Measurements from ENCODE around the gene FADS1. TPM values are rescaled to one million over a fixed set of nuclear protein-coding genes. Genes with fewer than 3 reads are reported as not detected.

Gene FADS1
- total RNA-seq, 2 experiments from 2014 or later, result 84.1 to 92.8 TPM

DNA sequence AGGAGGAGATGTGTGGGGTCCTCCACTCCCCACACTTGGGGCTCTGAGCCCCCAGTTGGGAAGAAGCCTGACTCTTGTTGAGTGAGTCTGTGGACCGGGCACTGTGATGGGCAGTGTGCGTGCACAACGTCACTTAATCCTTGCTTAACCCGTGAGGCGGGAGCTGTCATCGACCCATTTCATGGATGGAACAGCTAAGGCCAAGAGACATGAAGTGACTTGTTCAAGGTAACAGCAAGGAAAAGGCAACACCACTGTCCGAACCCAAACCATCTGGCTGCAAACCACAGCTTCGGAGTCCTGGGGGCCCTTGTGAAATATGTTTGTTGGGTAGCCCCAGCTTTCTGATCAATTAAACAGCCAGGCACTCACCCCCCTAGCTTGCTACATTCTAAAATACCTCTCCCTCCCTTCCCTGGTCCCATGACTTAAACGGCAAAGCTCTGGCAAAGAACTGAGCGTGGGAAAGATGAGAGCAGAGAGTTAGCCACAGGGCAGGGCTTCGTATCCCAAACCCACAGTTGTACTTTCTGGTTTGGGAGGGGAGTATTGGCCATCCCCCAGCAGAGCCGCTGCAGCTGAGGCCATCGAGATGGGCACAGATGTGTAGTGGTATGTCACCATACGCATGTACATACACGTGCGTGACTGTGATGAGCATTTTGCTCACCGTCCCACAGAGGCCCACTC is 37.5 kb upstream of the FADS1 start:
- DNase-seq (no peak), ATAC-seq (no peak)
- no peak overlapping the region for H3K4me3 Mint-ChIP-seq
- H3K36me3 Mint-ChIP-seq (ENCODE audit: low read depth), result peaks cover 64% of the 10 kb centered on the region
- POLR2A ChIA-PET, result no interaction called here
- no peaks in the 10 kb centered on the region for H3K4me1 Mint-ChIP-seq (ENCODE audit: low read depth)
- no peak overlapping the region for H3K27ac Mint-ChIP-seq
- CTCF ChIA-PET, result interaction anchor here (1.4 to 1.6 kb wide), 2 partner anchors 24 to 228 kb away, joined by 4 to 6 read pairs; no protein-coding TSS in a partner anchor
- no peaks in the 10 kb centered on the region for H3K9me3 Mint-ChIP-seq (ENCODE audit: insufficient read depth)
- H3K27me3 Mint-ChIP-seq (ENCODE audit: low read depth), result no peaks in the 10 kb centered on the region

GRCh38 chr11:61853698-61854169 is 36.9 kb upstream of the FADS1 start:
- Mint-ChIP-seq H3K27me3 (ENCODE audit: low read depth) (no peaks in the 10 kb centered on the region), H3K36me3 (ENCODE audit: low read depth) (peaks cover 58% of the 10 kb centered on the region), H3K9me3 (ENCODE audit: insufficient read depth) (no peaks in the 10 kb centered on the region), H3K27ac (peak overlapping the region; percentile 40), H3K4me3 (no peak overlapping the region), H3K4me1 (ENCODE audit: low read depth) (no peaks in the 10 kb centered on the region)
- ATAC-seq (no peak), DNase-seq (no peak)
- ChIA-PET POLR2A (no interaction called here), CTCF (interaction anchor here (1.4 to 1.6 kb wide), 2 partner anchors 24 to 229 kb away, joined by 4 to 6 read pairs; no protein-coding TSS in a partner anchor)

- peaks cover 66% of the 10 kb centered on the region for H3K36me3 Mint-ChIP-seq (ENCODE audit: low read depth)
- DNase-seq (no peak), ATAC-seq (no peak)
- H3K27me3 Mint-ChIP-seq (ENCODE audit: low read depth), result no peaks in the 10 kb centered on the region
- ChIA-PET POLR2A (no interaction called here), CTCF (no interaction called here)
- H3K4me3 Mint-ChIP-seq, result no peak overlapping the region
- H3K9me3 Mint-ChIP-seq (ENCODE audit: insufficient read depth), result no peaks in the 10 kb centered on the region
- H3K27ac Mint-ChIP-seq, result peak overlapping the region; percentile 72
- H3K4me1 Mint-ChIP-seq (ENCODE audit: low read depth), result no peaks in the 10 kb centered on the region
Measured at GRCh38 chr11:61851900-61852295, 35.1 kb upstream of the FADS1 start.

DNA sequence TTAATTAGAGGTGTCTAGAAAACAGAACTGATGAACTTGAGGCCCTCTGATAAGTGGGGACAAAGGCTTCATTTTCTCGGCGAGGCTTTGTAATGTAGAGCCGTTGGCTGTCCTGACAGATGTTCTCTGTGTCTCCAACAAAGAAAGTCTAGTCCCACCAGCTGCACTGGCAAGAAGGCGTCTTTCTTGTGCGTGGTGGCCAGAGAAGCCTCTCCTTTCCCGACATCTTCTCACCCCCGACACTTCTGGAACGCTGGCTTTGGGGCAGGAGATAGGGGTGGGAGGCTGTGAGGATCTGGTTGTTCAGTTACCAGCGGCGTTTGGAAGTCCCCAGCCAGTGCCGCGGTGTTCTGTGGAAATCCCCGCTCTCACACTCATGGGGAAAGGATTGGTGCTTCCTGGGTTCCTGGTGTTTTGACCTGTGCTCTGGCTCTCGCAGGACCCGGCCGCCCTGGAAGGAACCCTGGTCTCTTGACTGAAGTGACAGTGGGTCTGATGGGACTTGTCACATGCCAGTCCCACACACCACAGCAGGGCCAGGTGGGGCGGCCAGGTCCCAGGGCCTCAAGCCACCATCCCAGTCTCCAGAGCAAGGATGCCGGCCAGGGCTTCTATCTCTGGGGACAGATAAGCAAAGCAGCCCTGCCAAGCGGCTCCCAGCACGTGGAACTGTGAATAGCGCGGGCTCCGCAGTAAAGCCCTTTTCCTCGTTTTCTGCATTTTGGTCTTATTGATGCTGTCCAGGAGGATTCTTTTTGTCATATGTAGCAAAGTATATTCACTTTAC is 34.5 kb upstream of the FADS1 start:
- Mint-ChIP-seq H3K4me1 (ENCODE audit: low read depth) (peaks cover 1% of the 10 kb centered on the region), H3K9me3 (ENCODE audit: insufficient read depth) (no peaks in the 10 kb centered on the region), H3K36me3 (ENCODE audit: low read depth) (peaks cover 69% of the 10 kb centered on the region), H3K4me3 (no peak overlapping the region), H3K27me3 (ENCODE audit: low read depth) (no peaks in the 10 kb centered on the region), H3K27ac (no peak overlapping the region)
- ATAC-seq (no peak), DNase-seq (no peak)
- ChIA-PET CTCF (no interaction called here), POLR2A (no interaction called here)

DNA sequence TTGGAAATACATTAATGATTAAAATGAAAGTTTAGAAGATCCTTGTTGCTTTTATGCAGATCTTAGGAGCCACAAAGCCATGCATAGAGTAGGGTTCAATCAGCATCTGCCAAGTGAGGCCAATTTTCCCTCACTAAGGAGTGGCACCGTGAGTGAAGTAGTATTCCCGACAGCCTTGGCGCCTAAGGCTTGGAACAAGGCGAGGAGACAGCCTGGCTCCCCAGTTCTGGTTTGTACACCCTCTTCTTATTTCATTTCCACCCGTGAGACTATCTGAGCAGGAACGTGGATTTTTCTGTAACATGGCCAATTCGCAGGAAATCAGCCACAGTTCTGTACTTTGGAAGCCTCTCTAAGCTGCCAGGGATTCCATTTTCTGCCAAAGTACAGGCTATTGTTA is 33.9 kb upstream of the FADS1 start:
- POLR2A ChIA-PET, result no interaction called here
- Mint-ChIP-seq H3K9me3 (ENCODE audit: insufficient read depth) (no peaks in the 10 kb centered on the region), H3K4me3 (no peak overlapping the region), H3K27ac (no peak overlapping the region), H3K4me1 (ENCODE audit: low read depth) (peaks cover 2% of the 10 kb centered on the region), H3K27me3 (ENCODE audit: low read depth) (no peaks in the 10 kb centered on the region), H3K36me3 (ENCODE audit: low read depth) (peaks cover 73% of the 10 kb centered on the region)
- no peak for ATAC-seq
- DNase-seq, result no peak
- CTCF ChIA-PET, result no interaction called here

DNA sequence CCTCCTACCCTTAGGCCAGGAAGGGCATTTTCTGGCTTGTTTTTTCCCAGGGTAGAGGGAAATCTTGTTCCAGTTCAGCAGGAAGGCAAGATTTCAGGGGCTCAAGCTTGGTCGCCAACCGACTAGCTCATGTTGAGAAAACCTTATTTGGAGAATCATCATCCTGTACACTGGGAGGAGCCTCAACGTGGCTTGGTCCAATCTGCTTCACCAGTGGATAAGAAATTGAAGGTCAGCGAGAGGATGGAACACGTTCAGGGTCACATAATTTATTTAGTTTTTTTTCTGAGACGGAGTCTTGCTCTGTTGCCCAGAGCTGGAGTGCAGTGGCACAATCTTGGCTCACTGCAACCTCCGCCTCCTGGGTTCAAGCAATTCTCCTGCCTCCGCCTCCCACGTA is 31.8 kb upstream of the FADS1 start:
- no peak for ATAC-seq
- CTCF ChIA-PET, result no interaction called here
- H3K4me1 Mint-ChIP-seq (ENCODE audit: low read depth), result peaks cover 5% of the 10 kb centered on the region
- POLR2A ChIA-PET, result interaction anchor here (0.7 to 1.2 kb wide), 2 partner anchors 20 to 43 kb away, joined by 3 to 5 read pairs; no protein-coding TSS in a partner anchor
- peaks cover 74% of the 10 kb centered on the region for H3K36me3 Mint-ChIP-seq (ENCODE audit: low read depth)
- no peaks in the 10 kb centered on the region for H3K9me3 Mint-ChIP-seq (ENCODE audit: insufficient read depth)
- DNase-seq, result no peak
- no peak overlapping the region for H3K4me3 Mint-ChIP-seq
- H3K27me3 Mint-ChIP-seq (ENCODE audit: low read depth), result no peaks in the 10 kb centered on the region
- no peak overlapping the region for H3K27ac Mint-ChIP-seq

DNA sequence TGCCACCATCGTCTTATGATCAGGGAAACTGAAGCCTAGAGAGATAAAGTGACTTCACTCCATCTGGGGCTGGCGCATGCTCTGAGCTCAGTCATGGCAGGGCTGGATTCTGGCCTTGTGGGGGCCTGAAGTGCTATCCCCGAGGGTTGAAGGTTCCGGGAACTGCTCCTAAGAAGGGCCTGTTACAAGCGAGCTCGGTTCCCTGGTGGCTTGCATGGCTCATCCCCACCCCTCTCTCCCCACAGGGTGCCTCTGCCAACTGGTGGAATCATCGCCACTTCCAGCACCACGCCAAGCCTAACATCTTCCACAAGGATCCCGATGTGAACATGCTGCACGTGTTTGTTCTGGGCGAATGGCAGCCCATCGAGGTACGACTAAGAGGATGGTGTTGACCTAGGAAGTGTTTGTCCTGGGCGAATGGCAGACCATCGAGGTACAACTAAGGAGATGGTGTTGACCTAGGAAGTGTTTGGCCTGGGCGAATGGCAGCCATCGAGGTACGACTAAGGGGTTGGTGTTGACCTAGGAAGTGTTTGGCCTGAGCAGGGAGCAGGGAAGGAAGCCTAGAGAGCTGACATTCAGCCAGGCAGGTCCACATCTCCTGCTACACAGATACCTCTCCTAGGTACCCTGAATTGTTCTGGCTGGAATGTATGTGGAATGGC is 31.2 kb upstream of the FADS1 start:
- Mint-ChIP-seq H3K9me3 (ENCODE audit: insufficient read depth) (no peaks in the 10 kb centered on the region), H3K36me3 (ENCODE audit: low read depth) (peaks cover 78% of the 10 kb centered on the region), H3K27me3 (ENCODE audit: low read depth) (no peaks in the 10 kb centered on the region), H3K27ac (peak overlapping the region; percentile 49), H3K4me3 (no peak overlapping the region), H3K4me1 (ENCODE audit: low read depth) (peaks cover 5% of the 10 kb centered on the region)
- DNase-seq (no peak), ATAC-seq (no peak)
- CTCF ChIA-PET, result interaction anchor here (0.8 kb wide), 1 partner anchor 51 kb away, joined by 5 read pairs; no protein-coding TSS in a partner anchor
- POLR2A ChIA-PET, result interaction anchor here (0.7 kb wide), 1 partner anchor 43 kb away, joined by 3 read pairs; no protein-coding TSS in a partner anchor

- CTCF ChIA-PET, result interaction anchor here (2.5 kb wide), 1 partner anchor 50 kb away, joined by 9 read pairs; no protein-coding TSS in a partner anchor
- H3K4me3 Mint-ChIP-seq, result no peak overlapping the region
Measured at GRCh38 chr11:61846362-61847020, 29.7 kb upstream of the FADS1 start.

DNA sequence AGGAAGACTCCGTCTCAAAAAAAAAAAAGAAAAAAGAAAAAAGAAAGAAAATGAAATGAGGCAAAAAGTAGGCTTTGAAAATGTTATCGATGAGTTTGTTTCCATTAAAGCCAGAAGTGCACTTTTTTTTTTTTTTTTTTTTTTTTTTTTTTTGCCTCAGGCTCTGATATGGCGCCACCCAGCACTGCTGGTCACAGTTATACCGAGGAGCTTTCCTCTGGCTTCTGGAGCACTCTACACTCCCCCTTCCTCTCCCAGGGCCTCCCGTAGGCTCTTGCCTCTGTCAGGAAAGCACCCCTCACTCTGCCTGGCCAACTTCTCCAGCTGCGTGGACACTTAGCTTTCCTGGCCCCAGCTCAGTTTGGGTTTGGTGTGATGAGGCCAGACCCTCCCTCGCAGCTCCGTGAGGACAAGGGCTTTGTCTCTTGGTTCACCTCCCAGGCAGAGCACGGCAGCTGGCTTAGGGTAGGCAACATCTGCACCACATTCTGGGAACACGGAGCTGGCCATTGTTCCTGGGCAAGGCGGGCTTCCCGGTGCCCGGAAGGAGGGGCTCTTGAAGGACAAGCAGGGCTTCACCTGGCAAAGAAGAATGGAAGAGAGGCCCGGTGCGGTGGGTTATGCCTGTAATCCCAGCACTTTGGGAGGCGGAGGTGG is 28.2 kb upstream of the FADS1 start:
- Mint-ChIP-seq H3K36me3 (ENCODE audit: low read depth) (peaks cover 82% of the 10 kb centered on the region), H3K27ac (no peak overlapping the region)

More at GRCh38 chr11:61846362-61847020, 29.7 kb upstream of the FADS1 start:
- DNase-seq, result no peak
- Mint-ChIP-seq H3K36me3 (ENCODE audit: low read depth) (peaks cover 80% of the 10 kb centered on the region), H3K27ac (peak overlapping the region; percentile 12), H3K9me3 (ENCODE audit: insufficient read depth) (no peaks in the 10 kb centered on the region), H3K27me3 (ENCODE audit: low read depth) (no peaks in the 10 kb centered on the region), H3K4me1 (ENCODE audit: low read depth) (peaks cover 7% of the 10 kb centered on the region)
- no peak for ATAC-seq
- POLR2A ChIA-PET, result no interaction called here

GRCh38 chr11:61842528-61842820 is 25.7 kb upstream of the FADS1 start:
- ATAC-seq (no peak), DNase-seq (no peak)
- ChIA-PET CTCF (no interaction called here), POLR2A (interaction anchor here (1.0 kb wide), 1 partner anchor 14 kb away, joined by 4 read pairs; the partner anchor contains the start of gene FADS2)
- Mint-ChIP-seq H3K4me1 (ENCODE audit: low read depth) (peaks cover 18% of the 10 kb centered on the region), H3K4me3 (no peak overlapping the region), H3K27me3 (ENCODE audit: low read depth) (no peaks in the 10 kb centered on the region), H3K27ac (no peak overlapping the region), H3K9me3 (ENCODE audit: insufficient read depth) (no peaks in the 10 kb centered on the region), H3K36me3 (ENCODE audit: low read depth) (peaks cover 87% of the 10 kb centered on the region)

More for the DNA sequence above, 28.2 kb upstream of the FADS1 start:
- ChIA-PET CTCF (interaction anchor here (0.8 to 2.5 kb wide), 4 partner anchors 10 to 48 kb away, joined by 3 to 9 read pairs (median 3); partner anchors contain the start of gene FADS2), POLR2A (interaction anchor here (0.6 kb wide), 1 partner anchor 50 kb away, joined by 3 read pairs; no protein-coding TSS in a partner anchor)
- H3K9me3 Mint-ChIP-seq (ENCODE audit: insufficient read depth), result no peaks in the 10 kb centered on the region
- no peak for ATAC-seq
- H3K4me1 Mint-ChIP-seq (ENCODE audit: low read depth), result peaks cover 8% of the 10 kb centered on the region
- no peaks in the 10 kb centered on the region for H3K27me3 Mint-ChIP-seq (ENCODE audit: low read depth)
- DNase-seq, result no peak
- no peak overlapping the region for H3K4me3 Mint-ChIP-seq
